Measurements from ENCODE around the gene CDH2. TPM values are rescaled to one million over a fixed set of nuclear protein-coding genes. Genes with fewer than 3 reads are reported as not detected.

The CDH2 gene
- polyA plus RNA-seq, 3 donors from 2014 or later, result 0.26 TPM; not detected in 2

GRCh38 chr18:28050545-28050944 is 126.4 kb downstream of the CDH2 start:
- DNase-seq, result no peak
- Mint-ChIP-seq H3K27ac (no peak overlapping the region), H3K4me1 (no peaks in the 10 kb centered on the region), H3K4me3 (no peak overlapping the region), H3K36me3 (no peaks in the 10 kb centered on the region), H3K27me3 (ENCODE audit: low read depth in 3 of 3) (no peaks in the 10 kb centered on the region), H3K9me3 (peaks cover 0 to 9% (median 0%) of the 10 kb centered on the region in 6 donors)

GRCh38 chr18:28048612-28049011 is 128.3 kb downstream of the CDH2 start:
- no peak for DNase-seq
- Mint-ChIP-seq H3K36me3 (no peaks in the 10 kb centered on the region), H3K4me1 (no peaks in the 10 kb centered on the region), H3K27me3 (ENCODE audit: low read depth in 3 of 3) (no peaks in the 10 kb centered on the region), H3K27ac (no peak overlapping the region), H3K9me3 (peaks cover 0 to 5% (median 0%) of the 10 kb centered on the region in 6 donors), H3K4me3 (no peak overlapping the region)

- H3K9me3 Mint-ChIP-seq, result peaks cover 0 to 3% (median under 1%) of the 10 kb centered on the region in 6 donors
- H3K27ac Mint-ChIP-seq, result no peak overlapping the region
- H3K4me3 Mint-ChIP-seq, result no peak overlapping the region
- no peaks in the 10 kb centered on the region for H3K4me1 Mint-ChIP-seq
- H3K36me3 Mint-ChIP-seq, result no peaks in the 10 kb centered on the region
- DNase-seq, result no peak
- no peaks in the 10 kb centered on the region for H3K27me3 Mint-ChIP-seq (ENCODE audit: low read depth in 3 of 3)
These were observed 131.1 kb downstream of the CDH2 start for GRCh38 chr18:28045880-28046279.

- Mint-ChIP-seq H3K9me3 (peaks cover 0 to 6% (median 2%) of the 10 kb centered on the region in 6 donors), H3K4me1 (no peaks in the 10 kb centered on the region), H3K27ac (no peak overlapping the region), H3K4me3 (no peak overlapping the region), H3K36me3 (no peaks in the 10 kb centered on the region), H3K27me3 (ENCODE audit: low read depth in 3 of 3) (no peaks in the 10 kb centered on the region)
- DNase-seq, result no peak
These were observed 131.6 kb downstream of the CDH2 start for GRCh38 chr18:28045176-28045810.

- no peaks in the 10 kb centered on the region for H3K27me3 Mint-ChIP-seq (ENCODE audit: low read depth in 3 of 3)
- no peak for DNase-seq
- H3K9me3 Mint-ChIP-seq, result peaks cover 0 to 9% (median 2%) of the 10 kb centered on the region in 6 donors
- no peaks in the 10 kb centered on the region for H3K36me3 Mint-ChIP-seq
- H3K4me1 Mint-ChIP-seq, result no peaks in the 10 kb centered on the region
- no peak overlapping the region for H3K27ac Mint-ChIP-seq
- H3K4me3 Mint-ChIP-seq, result no peak overlapping the region
These were observed 132.9 kb downstream of the CDH2 start for GRCh38 chr18:28044036-28044435.

- H3K9me3 Mint-ChIP-seq, result peaks cover 0 to 11% (median 2%) of the 10 kb centered on the region in 6 donors
These were observed 133.3 kb downstream of the CDH2 start for GRCh38 chr18:28043631-28044030.

GRCh38 chr18:28041366-28041765 is 135.6 kb downstream of the CDH2 start:
- H3K9me3 Mint-ChIP-seq, result peaks cover 0 to 21% (median 2%) of the 10 kb centered on the region in 6 donors
- no peaks in the 10 kb centered on the region for H3K4me1 Mint-ChIP-seq
- H3K27ac Mint-ChIP-seq, result no peak overlapping the region
- H3K4me3 Mint-ChIP-seq, result no peak overlapping the region
- H3K36me3 Mint-ChIP-seq, result no peaks in the 10 kb centered on the region
- H3K27me3 Mint-ChIP-seq (ENCODE audit: low read depth in 3 of 3), result peaks cover 0 to 1% (median 0%) of the 10 kb centered on the region in 3 donors
- DNase-seq, result no peak

More at GRCh38 chr18:28043631-28044030, 133.3 kb downstream of the CDH2 start:
- no peak overlapping the region for H3K27ac Mint-ChIP-seq
- no peaks in the 10 kb centered on the region for H3K4me1 Mint-ChIP-seq
- H3K4me3 Mint-ChIP-seq, result no peak overlapping the region
- no peak for DNase-seq
- H3K36me3 Mint-ChIP-seq, result no peaks in the 10 kb centered on the region
- H3K27me3 Mint-ChIP-seq (ENCODE audit: low read depth in 3 of 3), result peaks cover 0 to 1% (median 0%) of the 10 kb centered on the region in 3 donors

GRCh38 chr18:28040716-28041115 is 136.2 kb downstream of the CDH2 start:
- DNase-seq, result no peak
- Mint-ChIP-seq H3K9me3 (peaks cover 0 to 21% (median 2%) of the 10 kb centered on the region in 6 donors), H3K27ac (no peak overlapping the region), H3K4me1 (no peaks in the 10 kb centered on the region), H3K36me3 (no peaks in the 10 kb centered on the region), H3K4me3 (no peak overlapping the region), H3K27me3 (ENCODE audit: low read depth in 3 of 3) (peaks cover 0 to 1% (median 0%) of the 10 kb centered on the region in 3 donors)

- no peak overlapping the region for H3K27ac Mint-ChIP-seq
- H3K36me3 Mint-ChIP-seq, result no peaks in the 10 kb centered on the region
- peaks cover 0 to 1% (median 0%) of the 10 kb centered on the region in 3 donors for H3K27me3 Mint-ChIP-seq (ENCODE audit: low read depth in 3 of 3)
- peaks cover 0 to 21% (median 2%) of the 10 kb centered on the region in 6 donors for H3K9me3 Mint-ChIP-seq
- H3K4me3 Mint-ChIP-seq, result no peak overlapping the region
- no peak for DNase-seq
- H3K4me1 Mint-ChIP-seq, result no peaks in the 10 kb centered on the region
These were observed 136.7 kb downstream of the CDH2 start for GRCh38 chr18:28040211-28040610.

- no peak for DNase-seq
- Mint-ChIP-seq H3K36me3 (no peaks in the 10 kb centered on the region), H3K4me1 (no peaks in the 10 kb centered on the region), H3K9me3 (peaks cover 0 to 21% (median 2%) of the 10 kb centered on the region in 6 donors), H3K27ac (no peak overlapping the region), H3K27me3 (ENCODE audit: low read depth in 3 of 3) (peaks cover 0 to 1% (median 0%) of the 10 kb centered on the region in 3 donors), H3K4me3 (no peak overlapping the region)
These were observed 137.2 kb downstream of the CDH2 start for GRCh38 chr18:28039691-28040090.

GRCh38 chr18:28039078-28039477 is 137.9 kb downstream of the CDH2 start:
- H3K9me3 Mint-ChIP-seq, result peaks cover 0 to 21% (median under 1%) of the 10 kb centered on the region in 6 donors
- no peak for DNase-seq
- no peaks in the 10 kb centered on the region for H3K36me3 Mint-ChIP-seq
- H3K27me3 Mint-ChIP-seq (ENCODE audit: low read depth in 3 of 3), result peaks cover 0 to 1% (median 0%) of the 10 kb centered on the region in 3 donors
- no peak overlapping the region for H3K27ac Mint-ChIP-seq
- H3K4me3 Mint-ChIP-seq, result no peak overlapping the region
- H3K4me1 Mint-ChIP-seq, result no peaks in the 10 kb centered on the region

- H3K4me3 Mint-ChIP-seq, result no peak overlapping the region
- DNase-seq, result no peak
- peaks cover 0 to 30% (median 0%) of the 10 kb centered on the region in 6 donors for H3K9me3 Mint-ChIP-seq
- H3K27ac Mint-ChIP-seq, result no peak overlapping the region
- no peaks in the 10 kb centered on the region for H3K36me3 Mint-ChIP-seq
- H3K4me1 Mint-ChIP-seq, result no peaks in the 10 kb centered on the region
- peaks cover 0 to 1% (median 0%) of the 10 kb centered on the region in 3 donors for H3K27me3 Mint-ChIP-seq (ENCODE audit: low read depth in 3 of 3)
These were observed 140.4 kb downstream of the CDH2 start for GRCh38 chr18:28036488-28036887.

GRCh38 chr18:28034567-28034966 is 142.4 kb downstream of the CDH2 start:
- Mint-ChIP-seq H3K9me3 (peaks cover 0 to 24% (median 0%) of the 10 kb centered on the region in 6 donors), H3K36me3 (no peaks in the 10 kb centered on the region), H3K27me3 (ENCODE audit: low read depth in 3 of 3) (peaks cover 0 to 1% (median 1%) of the 10 kb centered on the region in 3 donors), H3K4me1 (no peaks in the 10 kb centered on the region), H3K27ac (no peak overlapping the region), H3K4me3 (no peak overlapping the region)
- DNase-seq, result no peak

- H3K27me3 Mint-ChIP-seq (ENCODE audit: low read depth in 3 of 3), result peaks cover 0 to 1% (median 0%) of the 10 kb centered on the region in 3 donors
- H3K36me3 Mint-ChIP-seq, result no peaks in the 10 kb centered on the region
- H3K4me3 Mint-ChIP-seq, result no peak overlapping the region
- no peak overlapping the region for H3K27ac Mint-ChIP-seq
- H3K4me1 Mint-ChIP-seq, result no peaks in the 10 kb centered on the region
- DNase-seq, result no peak
- peaks cover 0 to 15% (median 0%) of the 10 kb centered on the region in 6 donors for H3K9me3 Mint-ChIP-seq
These were observed 144.8 kb downstream of the CDH2 start for GRCh38 chr18:28032177-28032576.

GRCh38 chr18:28030458-28030857 is 146.5 kb downstream of the CDH2 start:
- no peak overlapping the region for H3K4me3 Mint-ChIP-seq
- H3K36me3 Mint-ChIP-seq, result no peaks in the 10 kb centered on the region
- H3K27ac Mint-ChIP-seq, result no peak overlapping the region
- no peak for DNase-seq
- no peaks in the 10 kb centered on the region for H3K4me1 Mint-ChIP-seq
- peaks cover 0 to 16% (median 1%) of the 10 kb centered on the region in 6 donors for H3K9me3 Mint-ChIP-seq
- H3K27me3 Mint-ChIP-seq (ENCODE audit: low read depth in 3 of 3), result peaks cover 0 to 1% (median 0%) of the 10 kb centered on the region in 3 donors

Data from immature natural killer cell (primary cell).